ENCODE measurements around the gene SMAD2.

Gene SMAD2

DNA sequence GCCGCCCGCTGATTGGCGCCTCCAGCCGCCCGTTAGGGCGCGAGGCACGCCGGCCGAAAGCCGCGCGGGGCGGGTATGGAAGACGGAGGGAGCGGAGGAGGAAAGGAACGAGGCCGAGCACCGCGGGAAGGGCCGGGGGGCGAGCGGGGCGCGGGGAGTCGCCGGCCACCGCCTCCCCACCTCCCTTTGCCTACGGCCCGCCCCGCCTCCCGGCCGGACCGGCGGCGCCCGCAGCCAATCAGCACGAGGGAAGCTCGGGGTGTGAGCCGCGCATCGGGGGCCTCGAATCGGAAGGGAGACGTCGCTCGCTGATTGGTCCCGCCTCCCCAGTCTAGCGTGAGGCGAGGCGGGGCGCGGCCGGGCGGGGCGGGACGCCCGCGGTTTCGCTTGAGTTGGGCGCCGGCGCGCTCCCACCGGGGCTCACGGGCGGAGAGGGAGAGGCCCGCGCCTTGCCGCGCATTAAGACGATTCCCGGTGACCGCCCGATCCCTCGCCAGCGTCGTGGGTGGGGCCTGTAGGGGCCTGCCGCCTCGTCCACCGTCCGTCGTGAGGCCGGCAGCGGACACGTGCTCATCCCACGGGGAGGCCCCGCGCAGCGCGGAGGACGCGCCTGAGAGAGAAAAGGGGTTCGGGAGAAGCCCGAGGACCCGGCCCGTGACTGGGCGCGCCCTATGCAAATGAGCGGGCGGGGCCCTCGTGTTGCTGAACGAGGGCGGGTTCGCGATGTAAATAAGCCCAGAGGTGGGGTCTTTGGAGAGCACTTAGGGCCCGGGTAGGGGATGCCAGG, 665 bp upstream of the SMAD2 start:
- H3K4me1 ChIP-seq (ENCODE audit: control insufficient read depth in 1 of 2, insufficient read depth in 2 of 2, low read length in 2 of 2) = peaks cover 10 to 38% of the 10 kb centered on the region in 2 donors
- H3K36me3 ChIP-seq (ENCODE audit: control insufficient read depth in 1 of 2, insufficient read depth in 2 of 2, low read length in 2 of 2) = no peaks in the 10 kb centered on the region

GRCh38 chr18:47929681-47930198, 719 bp downstream of the SMAD2 start:
- Histone ChIP-seq H3K36me3 (ENCODE audit: control insufficient read depth in 1 of 2, insufficient read depth in 2 of 2, low read length in 2 of 2) (no peaks in the 10 kb centered on the region), H3K27ac (ENCODE audit: low read length) (peak overlapping the region; percentile 86), H3K27me3 (ENCODE audit: low read depth, low read length) (no peaks in the 10 kb centered on the region), H3K9me3 (ENCODE audit: control insufficient read depth in 1 of 2, low read length in 2 of 2) (no peaks in the 10 kb centered on the region), H3K4me1 (ENCODE audit: control insufficient read depth in 1 of 2, insufficient read depth in 2 of 2, low read length in 2 of 2) (peaks cover 10 to 38% of the 10 kb centered on the region in 2 donors), H3K4me3 (ENCODE audit: low read depth in 1 of 2, low read length in 2 of 2) (peak overlapping the region; percentile 89 to 95)

More for the DNA sequence above, 665 bp upstream of the SMAD2 start:
- Histone ChIP-seq H3K27me3 (ENCODE audit: low read depth, low read length) (no peaks in the 10 kb centered on the region), H3K4me3 (ENCODE audit: low read depth in 1 of 2, low read length in 2 of 2) (peak overlapping the region; percentile 45 to 76), H3K27ac (ENCODE audit: low read length) (peak overlapping the region; percentile 57), H3K9me3 (ENCODE audit: control insufficient read depth in 1 of 2, low read length in 2 of 2) (no peaks in the 10 kb centered on the region)

DNA sequence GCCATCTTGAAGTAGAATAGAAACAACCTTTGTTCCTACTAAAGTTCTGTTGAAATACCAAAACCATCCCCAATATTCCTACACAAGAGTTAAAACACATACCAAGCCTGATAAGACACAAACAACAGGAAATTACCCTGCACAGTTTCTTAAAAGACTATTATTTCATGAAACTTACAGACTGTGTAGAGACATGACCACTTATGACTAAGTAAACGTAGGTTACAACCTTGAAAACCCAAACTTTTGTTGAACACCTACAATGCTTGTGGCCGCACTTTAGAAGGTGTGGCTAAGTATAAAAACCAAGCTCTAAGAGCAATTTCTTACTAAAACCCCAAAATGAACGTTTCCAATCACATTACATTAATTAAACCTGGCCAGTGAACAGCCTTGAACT, 2.0 kb downstream of the SMAD2 start:
- H3K27ac ChIP-seq (ENCODE audit: low read length) = no peak overlapping the region
- peak overlapping the region; percentile 89 to 95 for H3K4me3 ChIP-seq (ENCODE audit: low read depth in 1 of 2, low read length in 2 of 2)
- H3K36me3 ChIP-seq (ENCODE audit: control insufficient read depth in 1 of 2, insufficient read depth in 2 of 2, low read length in 2 of 2) = no peaks in the 10 kb centered on the region
- no peaks in the 10 kb centered on the region for H3K9me3 ChIP-seq (ENCODE audit: control insufficient read depth in 1 of 2, low read length in 2 of 2)
- H3K4me1 ChIP-seq (ENCODE audit: control insufficient read depth in 1 of 2, insufficient read depth in 2 of 2, low read length in 2 of 2) = peaks cover 10 to 38% of the 10 kb centered on the region in 2 donors
- no peaks in the 10 kb centered on the region for H3K27me3 ChIP-seq (ENCODE audit: low read depth, low read length)

GRCh38 chr18:47926101-47926850, 4.2 kb downstream of the SMAD2 start:
- H3K27me3 ChIP-seq (ENCODE audit: low read depth, low read length) = no peaks in the 10 kb centered on the region
- H3K4me1 ChIP-seq (ENCODE audit: control insufficient read depth in 1 of 2, insufficient read depth in 2 of 2, low read length in 2 of 2) = peaks cover 10 to 34% of the 10 kb centered on the region in 2 donors
- H3K9me3 ChIP-seq (ENCODE audit: control insufficient read depth in 1 of 2, low read length in 2 of 2) = no peaks in the 10 kb centered on the region
- no peak overlapping the region for H3K27ac ChIP-seq (ENCODE audit: low read length)
- H3K4me3 ChIP-seq (ENCODE audit: low read depth in 1 of 2, low read length in 2 of 2) = no peak overlapping the region
- H3K36me3 ChIP-seq (ENCODE audit: control insufficient read depth in 1 of 2, insufficient read depth in 2 of 2, low read length in 2 of 2) = no peaks in the 10 kb centered on the region

- Histone ChIP-seq H3K36me3 (ENCODE audit: control insufficient read depth in 1 of 2, insufficient read depth in 2 of 2, low read length in 2 of 2) (no peaks in the 10 kb centered on the region), H3K27me3 (ENCODE audit: low read depth, low read length) (no peaks in the 10 kb centered on the region), H3K9me3 (ENCODE audit: control insufficient read depth in 1 of 2, low read length in 2 of 2) (no peaks in the 10 kb centered on the region), H3K27ac (ENCODE audit: low read length) (no peak overlapping the region), H3K4me3 (ENCODE audit: low read depth in 1 of 2, low read length in 2 of 2) (no peak overlapping the region), H3K4me1 (ENCODE audit: control insufficient read depth in 1 of 2, insufficient read depth in 2 of 2, low read length in 2 of 2) (peaks cover 0 to 27% of the 10 kb centered on the region in 2 donors)
Measured at GRCh38 chr18:47919916-47920315, 10.5 kb downstream of the SMAD2 start.

DNA sequence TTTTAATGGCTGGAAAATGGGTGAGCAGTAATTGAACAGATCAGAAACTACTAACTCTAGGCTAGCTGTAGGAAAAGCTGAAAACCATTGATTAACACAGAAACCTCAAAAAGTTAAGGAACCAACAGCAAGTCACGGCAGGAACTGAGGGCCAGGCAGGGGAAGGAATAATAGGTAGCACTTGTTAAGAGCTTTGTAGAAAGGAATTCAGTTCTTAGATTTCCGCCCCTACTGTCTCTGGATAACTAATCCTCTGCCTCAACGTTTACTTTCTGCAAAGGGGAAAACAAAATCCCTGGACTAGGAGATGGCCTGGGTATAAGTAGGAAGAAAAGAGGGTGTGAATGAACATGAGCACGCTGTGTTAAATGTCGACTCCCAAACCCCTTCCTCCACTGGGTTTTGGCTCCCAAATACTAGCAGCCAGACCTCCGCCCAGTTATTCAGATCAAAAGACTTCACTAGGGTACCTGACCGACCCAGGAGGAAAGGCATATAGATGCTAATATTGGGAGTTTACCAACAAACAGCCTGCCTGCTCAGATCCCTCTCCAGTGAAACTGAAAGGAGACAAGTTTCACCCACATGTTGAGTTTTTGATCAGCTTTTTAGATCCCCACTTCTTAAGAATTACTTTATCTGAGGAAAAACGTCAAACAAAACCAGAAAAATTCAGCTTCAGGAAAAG, 12.4 kb downstream of the SMAD2 start:
- H3K9me3 ChIP-seq (ENCODE audit: control insufficient read depth in 1 of 2, low read length in 2 of 2) = no peaks in the 10 kb centered on the region
- no peaks in the 10 kb centered on the region for H3K36me3 ChIP-seq (ENCODE audit: control insufficient read depth in 1 of 2, insufficient read depth in 2 of 2, low read length in 2 of 2)
- H3K4me1 ChIP-seq (ENCODE audit: control insufficient read depth in 1 of 2, insufficient read depth in 2 of 2, low read length in 2 of 2) = peaks cover 8 to 45% of the 10 kb centered on the region in 2 donors
- H3K4me3 ChIP-seq (ENCODE audit: low read depth in 1 of 2, low read length in 2 of 2) = no peak overlapping the region
- no peaks in the 10 kb centered on the region for H3K27me3 ChIP-seq (ENCODE audit: low read depth, low read length)
- H3K27ac ChIP-seq (ENCODE audit: low read length) = no peak overlapping the region

- Histone ChIP-seq H3K36me3 (ENCODE audit: control insufficient read depth in 1 of 2, insufficient read depth in 2 of 2, low read length in 2 of 2) (no peaks in the 10 kb centered on the region), H3K27me3 (ENCODE audit: low read depth, low read length) (no peaks in the 10 kb centered on the region), H3K4me3 (ENCODE audit: low read depth in 1 of 2, low read length in 2 of 2) (no peak overlapping the region), H3K9me3 (ENCODE audit: control insufficient read depth in 1 of 2, low read length in 2 of 2) (no peaks in the 10 kb centered on the region), H3K4me1 (ENCODE audit: control insufficient read depth in 1 of 2, insufficient read depth in 2 of 2, low read length in 2 of 2) (peaks cover 19 to 61% of the 10 kb centered on the region in 2 donors), H3K27ac (ENCODE audit: low read length) (no peak overlapping the region)
Measured at GRCh38 chr18:47915930-47916329, 14.5 kb downstream of the SMAD2 start.

- no peaks in the 10 kb centered on the region for H3K9me3 ChIP-seq (ENCODE audit: control insufficient read depth in 1 of 2, low read length in 2 of 2)
Measured at GRCh38 chr18:47915229-47915628, 15.2 kb downstream of the SMAD2 start.

GRCh38 chr18:47912794-47913585, 17.5 kb downstream of the SMAD2 start:
- Histone ChIP-seq H3K4me1 (ENCODE audit: control insufficient read depth in 1 of 2, insufficient read depth in 2 of 2, low read length in 2 of 2) (peaks cover 19 to 47% of the 10 kb centered on the region in 2 donors), H3K27me3 (ENCODE audit: low read depth, low read length) (no peaks in the 10 kb centered on the region), H3K4me3 (ENCODE audit: low read depth in 1 of 2, low read length in 2 of 2) (no peak overlapping the region), H3K9me3 (ENCODE audit: control insufficient read depth in 1 of 2, low read length in 2 of 2) (no peaks in the 10 kb centered on the region), H3K36me3 (ENCODE audit: control insufficient read depth in 1 of 2, insufficient read depth in 2 of 2, low read length in 2 of 2) (no peaks in the 10 kb centered on the region), H3K27ac (ENCODE audit: low read length) (peak overlapping the region; percentile 27)

More at GRCh38 chr18:47915229-47915628, 15.2 kb downstream of the SMAD2 start:
- H3K36me3 ChIP-seq (ENCODE audit: control insufficient read depth in 1 of 2, insufficient read depth in 2 of 2, low read length in 2 of 2) = no peaks in the 10 kb centered on the region
- H3K27me3 ChIP-seq (ENCODE audit: low read depth, low read length) = no peaks in the 10 kb centered on the region
- no peak overlapping the region for H3K27ac ChIP-seq (ENCODE audit: low read length)
- H3K4me1 ChIP-seq (ENCODE audit: control insufficient read depth in 1 of 2, insufficient read depth in 2 of 2, low read length in 2 of 2) = peaks cover 19 to 61% of the 10 kb centered on the region in 2 donors
- H3K4me3 ChIP-seq (ENCODE audit: low read depth in 1 of 2, low read length in 2 of 2) = no peak overlapping the region

DNA sequence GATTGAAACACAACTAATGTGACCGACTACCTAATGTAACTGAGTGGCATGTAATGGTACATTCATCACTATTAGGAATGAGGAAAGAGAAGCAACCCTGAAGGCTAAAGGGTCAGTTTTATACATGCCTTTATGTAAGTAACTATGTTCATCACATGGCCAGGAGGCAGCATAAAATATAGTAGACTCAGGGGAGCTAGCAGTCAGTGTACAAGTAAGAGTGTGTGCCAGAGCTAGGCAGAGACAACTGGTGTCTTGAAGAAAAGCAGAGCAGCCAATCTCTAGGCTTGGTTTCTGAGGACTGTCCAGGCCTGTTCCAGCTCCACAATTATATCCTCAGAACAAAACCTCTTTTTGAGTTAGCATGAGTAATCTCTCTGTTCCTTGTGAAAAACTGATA, 18.1 kb downstream of the SMAD2 start:
- no peak overlapping the region for H3K4me3 ChIP-seq (ENCODE audit: low read depth in 1 of 2, low read length in 2 of 2)
- no peaks in the 10 kb centered on the region for H3K9me3 ChIP-seq (ENCODE audit: control insufficient read depth in 1 of 2, low read length in 2 of 2)
- H3K4me1 ChIP-seq (ENCODE audit: control insufficient read depth in 1 of 2, insufficient read depth in 2 of 2, low read length in 2 of 2) = peaks cover 19 to 47% of the 10 kb centered on the region in 2 donors
- H3K27me3 ChIP-seq (ENCODE audit: low read depth, low read length) = no peaks in the 10 kb centered on the region
- H3K27ac ChIP-seq (ENCODE audit: low read length) = peak overlapping the region; percentile 9
- no peaks in the 10 kb centered on the region for H3K36me3 ChIP-seq (ENCODE audit: control insufficient read depth in 1 of 2, insufficient read depth in 2 of 2, low read length in 2 of 2)
